T follicular helper cell (primary cell): ENCODE data around the gene DENND1C.
"Not testable (repeated sequence)": the region's sequence is repeated elsewhere in the genome, so short reads cannot be mapped to it uniquely, and the experiment has no call there.

Source experiments
- DNase-seq: peaks from one replicate; pipeline ENCODE4 v3.0.0-alpha.2; 2020; ENCODE audit warnings: low read depth

The DENND1C gene

DNA sequence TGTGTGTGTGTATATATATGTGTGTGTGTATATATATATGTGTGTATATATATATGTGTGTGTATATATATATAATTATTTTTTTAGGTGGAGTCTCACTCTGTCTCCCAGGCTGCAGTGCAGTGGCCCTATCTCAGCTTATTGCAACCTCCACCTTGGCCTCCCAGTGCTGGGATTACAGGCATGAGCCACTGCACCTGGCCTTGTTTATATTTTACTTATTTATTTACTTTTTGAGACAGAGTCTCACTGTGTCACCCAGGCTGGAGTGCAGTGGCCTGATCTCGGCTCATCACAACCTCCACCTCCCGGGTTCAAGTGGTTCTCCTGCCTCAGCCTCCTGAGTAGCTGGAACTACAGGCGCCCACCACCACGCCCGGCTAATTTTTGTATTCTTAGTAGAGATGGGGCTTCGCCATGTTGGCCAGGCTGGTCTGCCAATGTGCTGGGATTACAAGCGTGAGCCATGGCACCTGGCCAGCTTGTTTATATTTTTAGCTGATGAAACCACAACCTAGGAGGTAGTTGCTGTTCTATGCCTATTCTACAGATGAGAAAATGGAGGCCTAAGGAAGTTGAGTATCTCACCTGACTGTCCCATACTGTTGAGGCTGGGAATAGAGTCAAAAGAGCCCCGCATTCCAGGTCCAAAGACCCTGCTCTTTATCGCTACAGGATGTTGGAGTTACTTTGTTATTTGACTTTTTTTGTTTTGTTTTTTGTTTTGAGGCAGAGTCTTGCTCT lies 26.6 kb upstream of the DENND1C start:
- not testable (repeated sequence) for DNase-seq

DNA sequence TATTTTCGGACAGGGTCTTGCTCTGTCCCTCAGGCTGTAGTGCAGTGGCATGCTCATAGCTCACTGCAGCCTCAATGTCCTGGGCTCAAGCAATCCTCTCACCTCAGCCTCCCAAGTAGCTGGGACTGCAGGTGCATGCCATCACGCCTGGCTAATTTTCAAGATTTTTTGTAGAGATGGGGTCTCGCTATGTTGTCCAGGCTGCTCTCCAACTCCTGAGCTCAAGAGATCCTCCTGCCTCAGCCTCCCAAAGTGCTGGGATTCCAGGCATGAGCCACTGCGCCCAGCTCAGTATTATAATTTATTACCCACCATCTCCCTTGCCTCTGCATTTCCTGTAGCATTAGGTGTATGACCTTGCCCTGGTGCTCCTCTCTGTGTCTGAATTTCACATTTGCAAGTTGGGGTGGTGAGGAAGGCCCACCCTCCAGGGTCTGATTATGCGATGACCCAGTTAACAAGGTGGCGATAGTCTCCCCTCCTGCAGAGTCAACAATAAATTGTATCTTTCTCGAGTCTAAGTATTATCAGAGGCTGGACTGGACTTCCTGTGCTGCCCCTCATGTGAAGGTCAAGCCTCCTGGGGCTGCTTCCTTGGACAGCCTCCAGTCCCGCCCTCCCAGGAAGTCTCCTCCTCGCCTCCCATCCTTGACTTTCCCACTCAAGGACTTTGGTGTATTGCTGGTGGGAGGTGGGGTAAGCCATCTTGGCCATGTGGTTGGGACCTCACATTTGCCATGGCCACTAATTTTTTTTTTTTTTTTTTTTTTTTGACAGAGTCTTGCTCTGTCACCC lies 22.0 kb upstream of the DENND1C start:
- no peak for DNase-seq

DNA sequence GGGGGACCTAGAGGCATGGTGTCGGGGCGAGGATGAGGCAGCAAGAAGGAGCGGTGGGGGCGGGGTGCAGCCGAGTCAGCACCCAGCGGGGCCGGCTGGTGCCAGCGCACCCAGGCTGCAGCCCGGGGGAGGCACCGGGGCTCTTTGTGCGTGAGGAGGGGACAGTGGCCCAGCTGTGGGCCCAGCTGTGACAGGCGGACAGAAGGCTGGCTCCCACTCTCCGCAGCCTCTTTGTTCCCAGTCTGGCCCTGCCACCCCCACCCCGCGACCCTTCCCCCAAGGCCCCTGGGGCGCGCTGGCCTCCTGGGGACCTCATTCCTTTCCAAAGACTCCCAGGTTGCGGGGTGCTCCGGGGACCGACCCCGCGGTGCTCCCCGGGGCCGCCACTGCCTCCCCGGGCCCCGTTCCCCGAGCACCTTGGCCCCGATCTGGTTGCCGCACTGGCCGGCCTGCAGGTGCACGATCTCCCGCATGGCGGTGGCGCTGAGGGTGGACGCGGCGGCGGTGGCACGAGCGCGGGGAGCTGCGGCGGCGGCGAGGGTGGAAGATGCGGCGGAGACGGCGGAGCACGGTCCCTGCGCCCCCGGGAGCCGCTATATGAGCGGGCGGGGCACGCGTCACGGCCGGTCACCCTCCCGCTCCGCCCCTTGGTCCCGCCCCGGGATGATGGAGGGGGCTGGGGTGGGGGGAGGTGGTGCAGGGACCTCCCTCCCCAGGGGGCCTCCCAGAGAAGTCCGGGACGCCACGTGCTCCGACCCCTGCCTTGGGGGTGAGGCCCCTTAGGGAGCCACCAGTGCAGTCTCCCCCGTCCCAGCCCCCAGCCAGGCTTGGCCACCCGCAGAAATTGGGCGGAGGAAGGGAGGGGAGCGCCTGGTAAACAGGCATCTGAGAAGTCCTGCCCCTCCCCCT lies 20.4 kb upstream of the DENND1C start, which contains the start of gene TUBB4A:
Gene TUBB4A, minus strand, starts transcription at position 570 of the 909 bp plus-strand sequence. Its CDS starts 97 bp downstream, at position 473.
- DNase-seq = no peak

DNA sequence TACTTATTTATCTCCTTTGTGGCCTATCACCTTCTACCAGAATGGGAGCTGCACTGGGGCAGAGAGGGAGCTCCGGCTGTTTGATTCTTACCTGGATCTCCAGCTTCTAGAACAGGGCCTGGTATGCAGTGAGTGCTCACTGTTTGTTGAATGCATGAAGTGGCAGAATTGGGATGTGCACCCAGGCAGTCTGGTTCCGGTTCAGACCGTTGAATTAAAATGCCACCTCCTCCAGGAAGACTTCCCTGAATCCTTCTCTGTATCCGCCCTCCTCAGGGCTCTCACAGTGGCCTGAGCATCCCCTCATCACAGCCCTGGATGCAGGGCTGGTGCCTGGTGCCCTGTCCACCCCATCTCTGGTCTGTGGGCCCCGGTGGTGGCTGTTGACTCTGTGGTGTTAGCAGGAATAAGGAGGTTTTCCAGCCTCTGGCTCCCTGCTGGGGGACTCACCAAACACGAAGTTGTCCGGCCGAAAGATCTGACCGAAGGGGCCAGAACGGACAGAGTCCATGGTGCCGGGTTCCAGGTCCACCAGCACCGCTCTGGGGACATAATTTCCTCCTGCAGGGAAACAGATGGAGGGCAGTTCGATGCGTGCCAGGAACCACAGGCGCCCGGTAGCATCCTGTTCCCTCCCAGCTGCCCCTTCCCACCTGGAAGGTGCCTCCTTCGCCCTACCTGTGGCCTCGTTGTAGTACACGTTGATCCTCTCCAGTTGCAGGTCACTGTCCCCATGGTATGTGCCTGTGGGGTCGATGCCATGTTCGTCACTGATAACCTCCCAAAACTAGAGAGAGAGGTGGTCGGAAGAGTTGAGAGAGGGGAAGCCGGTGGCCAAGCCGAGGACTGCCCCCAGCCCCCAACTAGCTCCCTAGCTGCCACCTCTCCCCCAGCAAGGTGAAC lies 19.5 kb upstream of the DENND1C start:
- DNase-seq = no peak

DNA sequence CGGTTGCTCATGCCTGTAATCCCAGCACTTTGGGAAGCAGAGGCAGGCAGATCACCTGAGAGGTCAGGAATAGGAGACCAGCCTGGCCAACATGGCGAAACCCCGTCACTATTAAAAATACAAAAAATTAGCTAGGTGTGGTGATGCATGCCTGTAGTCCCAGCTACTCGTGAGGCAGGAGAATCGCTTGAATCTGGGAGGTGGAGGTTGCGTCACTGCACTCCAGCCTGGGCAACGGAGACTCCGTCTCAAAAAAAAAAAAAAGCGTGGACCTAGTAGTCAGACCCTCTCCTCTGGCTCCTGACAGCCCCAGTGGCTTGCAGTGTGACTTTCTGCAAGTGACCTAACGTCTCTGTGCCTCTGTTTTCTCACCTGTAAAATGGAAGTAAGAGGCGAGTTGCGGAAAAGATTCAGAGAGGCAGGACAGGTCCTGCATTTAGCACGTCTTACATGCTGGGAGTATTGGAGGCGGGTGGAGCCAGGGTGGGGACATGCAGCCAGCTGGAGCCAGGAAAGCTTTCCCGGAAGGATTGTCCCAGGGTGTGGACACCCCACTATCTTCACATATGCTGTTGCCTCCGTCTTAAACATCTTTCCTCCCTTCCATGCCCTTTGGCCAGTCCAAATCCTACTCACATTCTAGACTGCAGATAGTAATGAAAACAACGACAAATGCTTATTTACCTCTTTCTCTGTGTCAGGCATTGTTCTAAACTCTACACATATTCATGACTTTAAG lies 17.6 kb upstream of the DENND1C start:
- DNase-seq = no peak

DNA sequence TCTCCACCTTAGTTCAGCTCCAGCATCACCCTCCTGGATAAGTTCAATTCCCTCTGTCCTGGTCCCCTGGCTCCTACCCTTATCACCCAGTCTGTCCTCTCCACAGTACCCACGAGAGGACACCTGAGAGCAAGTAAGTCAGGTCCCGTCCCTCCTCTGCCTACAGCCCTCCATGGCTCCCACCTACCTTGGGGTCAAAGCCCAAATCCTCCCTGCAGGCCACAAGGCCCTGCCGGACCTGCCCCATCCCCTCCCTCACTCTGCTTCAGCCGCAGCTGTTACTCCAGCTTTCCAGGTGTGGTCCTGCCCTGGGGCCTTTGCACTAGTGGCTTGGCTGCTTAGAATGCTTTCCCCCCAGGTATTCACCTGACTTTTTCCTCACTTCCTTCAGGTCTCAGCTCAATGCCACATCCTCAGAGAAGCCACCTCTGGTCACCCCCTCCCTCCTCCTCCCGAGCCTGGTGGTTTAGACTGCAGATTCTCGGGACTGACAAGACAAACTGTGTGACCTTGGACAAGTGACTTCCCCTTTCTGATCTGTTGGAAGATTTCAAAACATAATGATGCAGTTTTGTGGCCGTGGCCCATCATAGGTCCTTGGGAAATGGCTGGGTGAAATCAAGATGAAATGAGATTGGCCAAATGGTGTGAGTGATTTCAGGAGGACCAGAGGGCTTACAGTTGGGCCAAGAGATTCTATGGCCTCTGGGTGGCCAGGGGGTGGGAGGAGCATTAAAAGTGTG lies 16.9 kb upstream of the DENND1C start:
- DNase-seq = no peak

DNA sequence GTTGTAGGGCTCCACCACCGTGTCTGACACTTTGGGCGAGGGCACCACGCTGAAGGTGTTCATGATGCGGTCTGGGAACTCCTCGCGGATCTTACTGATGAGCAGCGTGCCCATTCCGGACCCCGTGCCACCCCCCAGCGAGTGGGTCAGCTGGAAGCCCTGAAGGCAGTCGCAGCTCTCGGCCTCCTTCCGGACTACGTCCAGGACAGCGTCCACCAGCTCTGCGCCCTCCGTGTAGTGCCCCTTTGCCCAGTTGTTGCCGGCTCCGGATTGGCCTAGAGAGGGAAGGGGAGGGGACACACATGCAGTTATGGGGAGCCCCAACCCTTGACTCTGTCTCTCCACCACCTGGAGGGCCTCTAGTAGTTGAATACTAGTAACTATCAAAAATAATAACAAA lies 14.4 kb upstream of the DENND1C start:
- no peak for DNase-seq

DNA sequence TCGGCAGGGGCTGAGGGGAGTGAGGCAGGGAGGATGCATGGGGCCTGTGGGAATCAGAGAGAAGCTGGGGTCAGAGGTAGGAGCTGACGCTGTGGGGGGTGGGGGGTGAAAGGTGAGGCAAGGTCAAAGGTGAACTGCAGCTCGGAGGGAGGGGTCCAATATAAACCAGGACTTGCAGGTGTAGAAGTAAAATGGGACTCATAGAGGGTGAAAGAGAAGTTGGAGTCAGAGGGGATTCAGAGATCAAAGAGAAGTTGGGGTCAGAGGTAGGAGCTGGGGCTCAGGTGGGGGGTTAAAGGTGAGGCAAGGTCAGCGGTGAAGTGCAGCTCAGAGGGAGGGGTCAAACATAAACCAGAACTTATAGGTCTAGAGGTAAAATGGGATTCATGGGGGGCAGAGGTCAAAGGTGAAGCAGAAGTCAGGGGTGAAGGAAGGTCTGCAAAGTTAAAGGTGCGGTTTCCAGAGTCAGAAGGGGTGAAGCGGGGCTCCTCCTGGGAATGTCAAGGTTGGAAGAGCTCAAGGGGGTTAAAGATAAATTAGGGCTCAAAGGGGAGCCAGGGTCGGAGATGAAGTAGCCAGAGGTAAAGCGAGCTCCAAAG lies 12.9 kb upstream of the DENND1C start:
- no peak for DNase-seq

DNA sequence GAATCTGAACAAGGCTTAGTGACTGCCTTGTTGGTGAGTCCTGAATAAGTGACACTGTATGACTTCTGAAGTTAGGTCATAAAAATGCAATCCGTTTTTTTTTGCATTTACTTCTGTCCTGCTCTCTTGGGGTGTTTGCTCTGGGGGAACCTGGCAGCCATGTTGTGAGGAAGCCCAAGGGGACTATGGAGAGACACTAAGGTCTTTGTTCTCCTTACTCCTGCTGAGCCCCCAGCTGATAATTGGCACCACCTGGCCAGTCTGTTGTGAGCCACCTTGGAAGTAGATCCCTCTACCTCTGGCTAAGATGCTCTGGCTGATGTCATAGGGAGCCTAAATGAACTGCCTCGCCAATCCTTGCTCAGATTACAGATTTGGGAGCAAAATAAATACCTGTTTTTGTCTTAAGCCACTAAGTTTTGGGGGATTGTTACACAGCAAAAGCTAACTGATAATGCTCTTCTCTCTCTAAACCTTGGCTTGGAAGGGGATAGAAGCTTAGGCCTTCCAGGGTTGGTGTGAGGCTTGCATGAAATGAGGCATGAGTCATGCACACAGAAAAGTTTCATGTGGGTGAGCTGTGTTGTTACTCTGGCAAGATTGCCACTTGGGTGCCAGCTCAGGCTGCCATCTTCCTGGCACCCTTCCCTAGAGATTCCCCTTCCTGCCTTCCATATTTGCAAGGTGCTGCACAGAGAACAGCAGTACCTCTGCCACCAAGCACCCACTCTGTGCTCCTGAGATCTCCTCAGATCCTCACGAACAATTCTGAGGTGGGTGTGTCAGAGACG lies 10.4 kb upstream of the DENND1C start:
- DNase-seq = no peak

DNA sequence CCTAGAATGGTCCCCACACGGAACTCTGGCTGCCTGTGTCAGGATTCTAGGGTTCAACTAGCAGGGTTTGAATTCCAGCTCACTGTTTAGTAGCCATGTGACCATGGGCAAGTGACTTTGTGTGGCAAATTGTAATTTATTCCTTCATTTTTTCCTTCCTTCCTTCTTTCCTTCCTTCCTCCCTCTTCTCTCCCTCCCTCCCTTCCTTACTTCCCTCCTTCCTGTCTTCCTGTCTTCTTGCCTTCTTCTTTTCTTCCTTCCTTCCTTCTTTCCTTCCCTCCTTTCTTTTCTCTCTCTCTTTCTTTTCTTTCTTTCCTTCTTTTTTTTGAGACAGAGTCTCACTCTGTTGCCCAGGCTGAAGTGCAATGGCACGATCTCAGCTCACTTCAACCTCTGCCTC lies 8.5 kb upstream of the DENND1C start:
- no peak for DNase-seq

DNA sequence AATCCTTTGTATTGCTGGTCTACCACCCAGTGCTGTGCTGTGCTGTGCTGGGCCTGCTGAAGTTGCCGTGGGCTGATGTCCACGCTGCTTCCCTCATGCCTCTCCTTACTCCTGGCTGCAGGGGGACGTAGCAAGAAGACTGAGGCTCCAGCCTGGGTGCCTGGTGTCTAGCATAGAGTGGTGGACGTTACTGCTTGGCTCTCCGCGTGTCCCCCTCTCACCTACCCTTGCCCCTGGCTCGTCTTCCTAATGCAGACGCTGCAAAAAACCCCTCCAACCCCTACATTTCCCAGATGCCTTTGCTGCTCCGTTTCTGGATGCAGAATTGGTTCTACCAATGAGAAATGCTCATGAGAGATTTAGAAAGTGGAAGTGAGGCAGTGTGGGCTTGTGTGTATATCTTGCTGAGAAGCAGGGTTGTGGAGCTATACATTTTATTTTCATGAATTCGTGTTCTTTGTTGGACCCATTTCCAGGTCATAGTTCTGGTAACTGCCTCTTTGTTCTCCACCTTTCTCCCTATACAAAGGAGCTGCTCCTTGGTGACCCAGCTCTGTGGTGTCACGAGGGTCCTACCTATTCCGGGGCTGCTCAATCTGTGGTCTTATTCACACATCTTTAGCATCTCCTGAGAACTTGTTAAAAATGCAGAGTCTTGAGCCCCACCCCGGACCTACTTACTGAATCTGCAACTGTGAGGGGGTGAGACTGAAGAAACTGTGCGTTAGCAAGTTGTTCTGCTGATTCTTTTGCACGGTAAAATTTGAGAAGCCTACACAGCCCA lies 7.9 kb upstream of the DENND1C start:
- no peak for DNase-seq

DNA sequence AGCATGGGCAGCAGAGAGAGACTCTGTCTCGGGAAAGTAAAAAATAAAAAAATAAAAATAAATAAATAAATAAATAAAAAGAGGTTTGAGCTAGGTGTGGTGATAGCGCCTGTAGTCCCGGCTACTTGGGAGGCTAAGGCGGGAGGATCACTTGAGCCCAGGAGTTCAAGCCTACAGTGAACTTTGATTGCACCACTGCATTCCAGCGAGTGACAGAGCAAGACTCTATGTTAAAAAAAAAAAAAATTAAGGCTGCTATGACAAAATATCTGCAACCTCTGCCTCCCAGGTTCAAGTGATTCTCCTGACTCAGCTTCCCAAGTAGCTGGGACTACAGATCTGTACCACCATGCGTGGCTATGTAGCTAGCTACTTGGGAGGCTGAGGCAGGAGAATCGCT lies 3.2 kb upstream of the DENND1C start:
- no peak for DNase-seq

DNA sequence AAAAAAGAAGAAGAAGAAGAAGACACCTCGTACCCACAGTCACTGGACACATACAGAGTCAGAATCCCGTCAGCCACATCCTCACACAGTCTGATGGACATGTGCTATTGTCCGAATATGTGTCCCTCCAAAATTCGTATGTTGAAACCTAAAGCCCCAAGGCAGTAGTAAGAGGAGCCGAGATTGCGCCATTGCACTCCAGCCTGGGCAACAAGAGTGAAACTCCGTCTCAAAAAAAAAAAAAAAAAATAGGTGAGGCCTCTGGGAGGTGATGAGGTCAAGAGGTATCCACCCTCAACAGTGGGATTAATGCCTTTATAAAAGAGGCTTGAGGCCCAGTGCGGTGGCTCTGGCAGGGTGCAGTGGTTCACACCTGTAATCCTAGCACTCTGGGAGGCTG lies 2.6 kb upstream of the DENND1C start:
- DNase-seq = no peak

DNA sequence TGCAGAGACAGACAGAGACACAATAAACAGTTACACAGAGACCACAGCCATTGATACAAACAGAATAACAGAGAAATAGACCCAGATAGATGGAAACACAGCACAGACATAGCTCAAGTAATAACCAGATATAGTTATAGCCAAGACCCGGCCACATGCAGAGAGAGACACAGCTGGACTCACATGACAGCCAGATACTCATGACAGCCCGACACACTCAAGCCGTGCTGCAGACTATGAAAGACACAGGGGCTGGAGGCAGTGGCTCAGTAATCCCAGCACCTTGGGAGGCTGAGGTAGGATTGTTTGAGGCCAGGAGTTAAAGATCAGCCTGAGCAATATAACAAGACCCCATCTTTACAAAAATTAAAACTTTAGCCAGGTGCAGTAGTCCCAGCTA lies 1.6 kb upstream of the DENND1C start:
- DNase-seq = no peak

DNA sequence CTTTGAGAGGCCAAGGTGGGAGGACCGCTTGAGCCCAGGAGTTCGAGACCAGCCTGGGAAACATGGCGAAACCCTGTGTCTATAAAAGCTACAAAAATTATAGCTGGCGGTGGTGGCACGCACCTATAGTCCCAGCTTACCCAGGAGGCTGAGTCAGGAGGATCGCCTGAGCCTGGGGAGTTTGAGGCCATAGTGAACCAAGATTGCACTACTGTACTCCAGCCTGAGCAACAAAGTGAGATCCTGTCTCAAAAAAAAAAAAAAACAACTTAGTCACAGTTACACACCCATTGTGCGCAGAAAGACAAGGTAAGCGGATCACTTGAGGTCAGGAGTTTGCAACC lies 728 bp upstream of the DENND1C start:
- no peak for DNase-seq

DNA sequence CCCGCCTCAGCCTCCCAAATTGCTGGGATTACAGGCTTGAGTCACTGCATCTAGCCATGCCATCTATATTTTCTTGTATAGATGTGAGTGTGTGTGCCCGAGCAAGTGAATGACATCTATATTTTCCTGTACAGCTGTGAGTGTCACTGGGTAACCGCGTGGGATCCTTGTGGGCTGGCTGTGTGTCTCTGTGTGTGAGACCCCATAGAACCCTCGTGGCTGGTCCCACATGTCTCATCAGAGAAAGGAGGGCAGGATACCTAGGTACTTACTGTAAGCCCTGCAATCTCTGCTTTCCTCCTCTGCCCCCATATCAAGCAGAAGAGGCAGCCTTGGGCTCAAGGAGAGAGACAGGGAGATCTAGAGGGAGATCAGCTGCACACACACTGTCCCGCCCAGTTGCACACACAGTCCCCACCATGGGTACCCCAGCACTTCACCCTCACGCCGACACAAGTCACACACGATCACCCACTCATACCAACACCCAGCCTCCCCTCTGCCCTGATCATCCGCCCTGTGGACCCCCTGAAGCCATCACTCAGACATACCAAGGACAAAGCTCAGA lies 655 bp downstream of the DENND1C start:
- no peak for DNase-seq

DNA sequence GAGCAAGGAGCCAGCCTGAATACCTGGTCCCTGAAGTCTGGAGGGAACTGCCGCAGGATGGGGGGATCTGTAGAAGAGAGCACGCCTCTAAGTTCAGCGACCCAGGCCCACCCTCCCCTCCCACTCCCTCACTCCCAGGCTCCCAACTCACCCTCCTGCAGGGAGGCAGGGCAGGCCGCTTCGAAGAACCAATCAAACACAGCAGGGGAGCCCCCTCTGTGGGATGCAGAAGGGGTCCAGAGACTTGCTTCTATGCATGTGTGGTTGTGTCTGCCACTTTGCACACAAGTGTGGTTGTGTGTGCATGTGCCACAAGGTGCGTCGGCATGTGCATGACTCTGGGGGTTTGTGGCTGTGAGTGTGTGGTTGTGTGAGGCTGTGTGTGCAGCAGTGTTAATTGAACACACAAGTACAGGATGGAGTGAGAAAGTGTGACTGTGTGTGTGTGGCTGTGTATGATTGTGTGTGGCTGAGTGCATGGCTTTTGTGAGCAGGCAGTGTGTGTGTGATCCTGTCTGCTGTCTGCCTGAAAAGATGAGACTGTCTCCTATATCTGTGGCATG lies 1.7 kb downstream of the DENND1C start:
- DNase-seq = no peak
